Stimulated activated CD4-positive, alpha-beta T cell treated with anti-CD3 and anti-CD28 coated beads, Interleukin-4, amount 100 ng/mL, for 24 hours (primary cell): ENCODE measurements around the gene PRKCE.

ENCODE experiments used
- DNase-seq: peaks from one replicate; pipeline ENCODE4 v3.0.0-alpha.2; 2020

PRKCE gene

DNA sequence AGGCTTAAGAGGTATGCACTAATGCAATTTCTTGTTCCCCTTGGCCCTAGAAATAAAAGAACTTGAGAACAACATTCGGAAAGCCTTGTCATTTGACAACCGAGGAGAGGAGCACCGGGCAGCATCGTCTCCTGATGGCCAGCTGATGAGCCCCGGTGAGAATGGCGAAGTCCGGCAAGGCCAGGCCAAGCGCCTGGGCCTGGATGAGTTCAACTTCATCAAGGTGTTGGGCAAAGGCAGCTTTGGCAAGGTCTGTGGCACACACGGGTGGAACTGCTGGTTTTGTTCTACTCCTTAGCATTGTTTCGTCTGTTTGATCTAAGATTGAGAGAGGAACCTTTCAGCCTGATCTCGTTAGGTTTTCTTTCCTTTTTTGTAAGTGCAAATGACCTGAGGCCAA is 355.9 kb downstream of the PRKCE start:
- DNase-seq, result no peak

DNA sequence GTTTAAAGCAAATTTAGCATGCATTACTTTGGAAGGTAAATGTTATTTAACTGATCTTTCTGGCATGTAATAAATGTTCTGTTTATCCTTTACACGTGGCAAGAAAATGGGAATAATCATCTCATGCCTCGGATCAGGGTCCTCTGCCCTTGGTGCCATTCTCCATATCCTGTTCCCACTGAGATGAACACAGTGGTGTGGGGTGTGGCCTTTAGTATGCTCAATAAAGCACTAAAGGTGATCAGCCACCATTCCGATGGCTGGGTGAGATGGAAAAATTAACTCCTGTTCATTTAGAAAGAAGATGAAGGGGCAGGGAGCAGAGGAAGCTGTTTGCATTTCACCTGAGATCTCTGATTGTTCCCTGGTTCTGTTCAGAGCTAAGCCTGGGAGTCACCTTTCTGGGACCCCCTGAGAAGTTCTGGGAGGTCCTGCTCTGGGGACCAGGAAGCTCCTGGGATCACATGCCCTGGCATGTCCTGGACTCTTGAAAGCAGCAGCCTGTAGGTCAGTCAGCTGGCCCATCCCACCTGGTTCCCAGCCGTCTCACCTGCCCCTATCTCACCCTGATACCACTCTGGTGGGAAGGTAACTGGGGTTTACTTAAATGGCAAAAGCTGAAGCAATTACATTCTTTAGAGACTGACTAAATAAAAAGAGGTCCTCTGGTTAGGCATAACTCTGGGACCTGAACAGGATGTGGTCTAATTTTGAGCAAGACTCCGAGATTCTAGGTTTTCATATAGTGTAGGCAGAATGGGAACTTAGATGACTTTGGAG is 356.8 kb downstream of the PRKCE start:
- no peak for DNase-seq

DNA sequence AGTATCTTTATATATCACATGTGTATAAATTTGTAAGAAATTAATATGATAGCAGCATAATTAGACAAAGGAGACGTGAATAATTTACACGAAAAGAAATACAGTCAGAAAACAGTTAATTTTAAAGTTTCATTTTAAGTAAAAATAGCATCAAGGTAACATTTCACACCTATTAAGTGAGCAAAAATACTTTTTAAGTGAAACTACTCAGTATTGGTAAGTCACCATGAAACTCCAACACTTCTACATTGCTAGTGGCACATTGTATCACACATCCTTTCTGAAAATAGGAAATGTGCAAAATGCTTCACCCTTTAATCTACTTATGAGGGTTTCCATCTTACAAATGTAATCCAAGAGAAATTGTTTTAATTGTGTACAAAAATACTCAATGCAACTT is 357.8 kb downstream of the PRKCE start:
- DNase-seq, result no peak

DNA sequence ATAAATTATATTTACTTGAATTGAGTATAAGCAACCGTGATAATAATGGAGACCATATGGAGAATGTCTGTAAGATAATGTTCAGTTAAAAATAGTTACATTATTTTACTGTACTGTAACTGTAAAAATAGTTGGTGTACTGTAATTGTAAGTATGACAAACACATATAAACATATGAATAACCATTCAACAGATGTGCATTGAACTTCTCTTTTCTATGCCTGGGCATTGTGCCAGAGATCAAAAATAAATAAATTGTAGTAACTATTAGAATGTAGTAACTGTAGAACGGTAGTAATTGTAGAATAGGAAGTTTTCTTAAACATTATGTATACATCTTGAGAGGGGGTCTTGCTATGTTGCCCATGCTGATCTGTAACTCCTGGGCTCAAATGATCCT is 358.3 kb downstream of the PRKCE start:
- no peak for DNase-seq

DNA sequence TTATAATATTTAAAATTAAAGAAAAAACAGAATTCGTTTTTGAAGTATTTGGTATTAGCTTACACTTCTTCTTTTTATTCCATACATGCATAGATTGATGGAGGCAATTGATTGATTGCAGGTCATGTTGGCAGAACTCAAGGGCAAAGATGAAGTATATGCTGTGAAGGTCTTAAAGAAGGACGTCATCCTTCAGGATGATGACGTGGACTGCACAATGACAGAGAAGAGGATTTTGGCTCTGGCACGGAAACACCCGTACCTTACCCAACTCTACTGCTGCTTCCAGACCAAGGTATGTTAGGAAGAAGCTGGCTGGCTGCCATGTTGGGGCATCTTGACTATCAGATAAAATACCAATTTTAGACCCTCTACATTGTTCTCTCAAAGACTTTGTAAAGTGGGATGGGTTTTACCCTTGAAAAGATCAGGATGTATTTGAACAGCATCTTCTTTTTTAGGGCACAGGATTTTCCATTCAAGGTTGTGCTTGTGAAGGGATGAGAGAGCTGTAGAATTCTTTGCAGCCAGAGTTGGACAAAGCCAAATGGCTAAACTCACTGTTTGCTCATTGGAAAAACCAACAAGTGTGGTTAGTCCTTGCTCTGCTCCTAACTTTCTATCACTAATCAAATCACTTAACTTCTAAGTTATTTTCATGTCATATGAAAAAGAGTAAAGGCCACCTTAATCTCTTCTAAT is 358.9 kb downstream of the PRKCE start:
- DNase-seq, result no peak

DNA sequence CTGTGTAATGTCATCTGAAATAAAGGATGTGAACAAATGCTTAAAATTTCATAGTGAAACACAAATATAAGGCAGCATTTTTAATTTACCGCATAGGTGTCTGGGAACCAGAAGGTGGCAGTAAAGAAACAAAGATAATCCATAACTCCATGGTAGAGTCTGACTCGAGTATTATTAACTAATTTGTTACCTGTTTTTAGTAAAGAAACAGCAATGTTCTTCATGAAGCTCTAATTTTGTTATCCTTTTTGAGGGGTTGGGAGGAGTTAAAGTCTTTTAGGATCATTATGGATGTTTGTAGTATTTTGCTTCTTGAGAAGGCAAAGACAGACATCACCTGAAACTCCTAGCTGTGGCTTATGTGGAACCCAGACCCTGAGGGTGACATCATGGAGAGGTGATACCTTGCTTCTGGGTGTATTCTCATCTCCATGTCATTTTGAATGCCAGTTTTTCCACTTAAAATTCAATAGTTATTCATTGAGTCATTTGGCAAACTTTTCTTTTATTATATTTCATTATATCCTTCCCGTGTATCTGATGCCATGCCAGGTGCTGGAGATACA is 359.5 kb downstream of the PRKCE start:
- DNase-seq, result no peak

DNA sequence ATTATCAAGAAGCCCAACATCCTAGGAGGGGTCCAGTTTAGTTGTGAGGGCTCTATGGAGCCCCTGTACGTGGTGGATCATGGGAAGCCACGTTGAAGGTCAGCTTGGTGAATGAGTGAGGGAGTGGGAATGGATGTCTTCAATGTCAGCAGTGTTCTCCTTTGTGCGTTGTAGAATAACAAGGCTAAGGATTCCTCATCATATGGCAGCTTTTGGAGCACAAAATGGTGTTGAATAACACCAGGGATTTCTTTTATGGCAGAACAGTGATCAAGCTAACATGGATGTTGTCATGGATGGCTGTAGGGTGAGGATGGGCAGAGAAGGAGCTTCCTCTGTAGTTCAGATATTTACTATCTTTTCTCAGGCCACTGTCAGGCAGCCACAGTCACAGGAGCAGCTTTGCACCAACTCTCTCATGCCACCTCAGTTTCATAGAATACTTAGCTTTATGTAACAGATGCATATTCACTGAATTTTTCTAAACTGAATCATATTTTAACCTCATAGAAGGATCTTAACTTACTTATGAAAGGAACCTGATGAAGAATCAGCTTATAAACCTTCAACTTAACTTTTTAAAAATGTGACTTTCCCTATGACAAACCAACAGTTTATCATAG is 361.3 kb downstream of the PRKCE start:
- DNase-seq, result no peak

DNA sequence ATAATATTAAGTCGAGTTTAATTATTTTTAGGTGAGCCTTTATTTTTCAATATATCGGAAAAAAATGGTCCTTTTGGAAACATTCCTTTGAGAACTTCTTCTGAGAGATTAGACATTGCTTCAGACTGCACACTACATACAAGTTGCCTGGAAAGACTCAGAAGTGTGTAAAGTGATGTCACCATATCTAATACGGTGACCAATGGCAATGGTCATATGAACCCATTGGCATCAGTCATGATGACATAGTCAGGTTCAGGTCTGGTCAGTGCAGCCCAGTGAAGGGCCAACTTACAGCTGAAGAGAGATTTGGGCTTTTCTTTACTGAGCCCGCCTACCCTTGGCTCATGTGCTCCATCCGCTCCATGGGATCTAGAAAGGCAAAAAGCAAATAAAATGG is 362.3 kb downstream of the PRKCE start:
- no peak for DNase-seq

DNA sequence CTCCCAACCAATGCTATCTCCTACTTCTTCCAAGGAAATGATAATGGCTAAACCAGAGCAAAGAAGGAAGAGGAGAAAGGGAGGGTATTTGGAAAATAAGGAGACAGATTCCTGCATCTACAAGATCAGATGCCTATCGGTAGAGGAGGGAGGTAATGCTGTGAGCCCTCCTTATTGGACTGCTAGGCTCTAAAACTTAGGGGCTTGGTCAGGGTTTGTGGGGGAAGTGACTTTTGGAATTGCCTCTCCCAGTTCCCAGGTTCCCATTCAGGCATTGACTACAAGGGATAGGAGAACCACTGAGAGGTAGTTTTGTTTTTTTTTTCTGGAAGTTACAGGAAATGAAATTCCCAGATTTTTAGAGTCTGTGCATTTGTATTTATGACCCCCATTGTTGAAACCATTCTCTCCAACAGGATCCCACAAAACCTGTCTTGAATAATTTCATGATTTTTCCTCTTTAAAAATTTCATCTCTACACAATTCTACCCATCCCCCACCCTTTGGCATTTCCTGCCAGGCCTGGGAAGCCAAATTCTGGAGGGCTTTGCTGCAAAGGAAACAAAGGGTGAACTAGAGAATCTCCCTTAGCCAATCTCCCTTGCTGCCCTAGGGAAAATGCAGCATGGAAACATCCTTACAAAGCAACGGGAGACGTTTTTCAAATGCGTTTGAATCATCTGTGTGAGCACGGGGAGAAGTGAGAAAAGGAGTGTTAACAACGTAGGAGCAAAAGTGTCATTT is 363.6 kb downstream of the PRKCE start:
- DNase-seq, result no peak

DNA sequence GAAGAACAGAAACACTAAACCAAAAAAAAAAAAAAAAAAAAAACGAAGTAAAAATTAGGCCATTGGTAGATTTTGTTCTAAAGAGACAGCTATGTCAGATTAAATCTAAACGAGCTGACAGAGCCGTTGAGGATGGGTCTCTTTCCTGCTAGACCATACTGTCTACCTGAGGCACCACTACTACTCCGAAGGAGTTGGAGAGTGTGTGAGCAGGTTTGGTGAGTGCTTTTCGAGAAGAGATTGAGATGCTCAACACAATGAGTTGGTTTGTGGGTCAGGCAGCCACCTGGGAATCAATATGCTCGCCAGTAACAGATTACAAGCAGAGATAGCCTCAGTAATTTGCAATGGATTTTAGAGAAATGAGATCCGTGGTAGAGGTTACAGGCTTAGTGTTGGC is 364.2 kb downstream of the PRKCE start:
- DNase-seq, result no peak

DNA sequence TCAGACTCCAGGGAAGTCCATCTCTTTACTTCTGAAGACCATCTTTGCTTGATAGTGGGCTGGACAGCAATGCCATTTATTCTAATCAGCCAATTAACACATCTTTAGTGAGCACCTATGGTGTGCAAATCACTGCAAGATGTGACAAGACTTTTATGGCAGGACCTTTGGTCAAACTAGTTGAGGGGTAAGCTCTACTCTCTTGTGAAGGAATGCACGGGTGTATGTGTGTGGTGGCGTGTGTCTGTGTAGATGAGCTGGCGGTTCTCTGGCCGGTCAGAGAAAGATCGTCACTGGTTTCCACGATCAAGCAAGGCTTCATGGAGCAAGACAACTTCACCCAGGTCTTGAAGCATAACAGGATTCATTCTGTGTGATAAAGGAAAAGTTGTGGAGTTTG is 364.6 kb downstream of the PRKCE start:
- no peak for DNase-seq

DNA sequence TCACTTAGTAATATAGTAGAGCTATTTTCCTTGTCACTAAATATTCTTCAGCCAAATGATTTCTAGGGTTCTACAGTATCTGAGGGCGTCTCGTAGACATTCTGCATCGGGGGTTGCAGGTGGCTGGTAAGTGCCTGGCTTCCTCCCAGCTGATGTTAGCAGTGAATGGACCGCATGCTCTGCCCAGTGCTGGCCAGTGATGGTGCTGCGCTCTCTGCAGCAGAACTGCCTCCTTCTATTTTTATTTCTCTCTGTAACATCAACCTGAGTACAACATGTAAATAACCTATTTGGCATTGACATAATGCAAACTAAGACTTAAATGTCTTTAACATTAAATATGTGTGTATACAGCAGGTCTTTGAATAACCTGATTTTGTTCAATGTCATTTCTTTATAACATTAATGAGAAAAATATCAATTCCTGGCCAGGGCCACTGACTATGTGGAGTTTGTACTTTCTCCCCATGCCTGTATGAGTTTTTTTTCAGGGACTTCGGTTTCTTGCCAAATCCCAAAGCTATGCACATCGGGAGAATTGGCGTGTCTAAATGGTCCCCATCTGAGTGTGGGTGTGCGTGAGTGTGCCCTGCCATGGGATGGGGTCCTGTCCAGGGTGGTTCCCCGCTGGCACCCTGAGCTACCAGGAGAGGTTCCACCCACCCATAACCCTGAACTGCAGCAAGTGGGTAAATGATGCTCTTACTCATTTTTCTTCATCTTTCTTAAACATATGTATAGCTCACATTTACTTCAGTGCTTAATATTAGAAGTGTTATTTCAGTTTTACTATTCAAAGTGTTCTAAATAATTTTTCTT is 367.5 kb downstream of the PRKCE start:
- DNase-seq, result no peak

DNA sequence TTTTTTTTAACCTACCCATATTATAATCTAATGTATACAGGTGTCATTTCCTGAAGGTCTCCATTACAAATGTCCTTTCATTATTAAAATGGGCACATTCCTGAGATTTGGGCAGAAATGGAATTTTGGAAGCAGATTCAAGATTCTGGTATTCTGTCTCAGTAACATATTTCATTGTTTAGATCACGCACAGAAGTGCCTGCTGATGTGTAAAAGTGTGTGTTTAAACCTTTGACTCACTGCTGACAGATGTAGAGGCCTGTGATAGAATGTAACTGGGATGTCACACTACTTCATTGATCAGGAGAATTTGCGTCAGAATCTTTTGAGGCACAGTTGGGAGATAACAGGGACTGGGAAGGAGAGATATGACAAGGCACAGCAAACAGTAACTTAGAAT is 368.9 kb downstream of the PRKCE start:
- no peak for DNase-seq

DNA sequence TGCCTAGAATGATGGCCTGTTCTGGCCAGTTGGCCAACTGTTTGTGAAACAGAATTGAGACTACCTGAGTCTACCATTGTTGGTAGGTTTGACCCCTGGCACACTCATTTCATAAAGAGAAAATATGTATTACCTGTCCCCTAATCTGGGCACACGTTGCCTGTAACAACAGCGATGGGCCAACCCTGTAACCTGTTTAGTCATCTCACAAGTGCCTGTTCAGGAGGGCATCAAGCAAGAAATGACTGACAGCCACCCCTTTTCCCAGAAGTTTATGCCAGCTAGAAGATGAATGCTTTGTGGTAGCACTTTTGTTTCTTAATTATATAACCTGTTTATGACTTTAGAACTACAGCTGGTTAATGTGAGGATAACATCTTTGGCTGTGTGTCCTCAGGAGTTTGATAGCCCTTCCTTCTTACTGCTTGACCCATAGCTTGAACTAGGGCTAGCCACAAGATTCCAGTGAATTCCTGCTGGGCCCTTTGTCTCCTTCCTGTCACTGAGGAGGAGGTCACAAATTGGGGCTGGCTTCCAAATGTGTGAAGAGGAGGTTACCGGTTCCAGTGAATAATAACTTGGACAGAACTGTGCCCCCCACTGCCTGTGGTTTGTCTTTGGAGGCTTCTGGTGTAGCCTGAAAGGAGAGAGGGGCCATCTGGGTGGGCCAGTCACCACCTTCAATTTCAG is 371.8 kb downstream of the PRKCE start:
- no peak for DNase-seq

DNA sequence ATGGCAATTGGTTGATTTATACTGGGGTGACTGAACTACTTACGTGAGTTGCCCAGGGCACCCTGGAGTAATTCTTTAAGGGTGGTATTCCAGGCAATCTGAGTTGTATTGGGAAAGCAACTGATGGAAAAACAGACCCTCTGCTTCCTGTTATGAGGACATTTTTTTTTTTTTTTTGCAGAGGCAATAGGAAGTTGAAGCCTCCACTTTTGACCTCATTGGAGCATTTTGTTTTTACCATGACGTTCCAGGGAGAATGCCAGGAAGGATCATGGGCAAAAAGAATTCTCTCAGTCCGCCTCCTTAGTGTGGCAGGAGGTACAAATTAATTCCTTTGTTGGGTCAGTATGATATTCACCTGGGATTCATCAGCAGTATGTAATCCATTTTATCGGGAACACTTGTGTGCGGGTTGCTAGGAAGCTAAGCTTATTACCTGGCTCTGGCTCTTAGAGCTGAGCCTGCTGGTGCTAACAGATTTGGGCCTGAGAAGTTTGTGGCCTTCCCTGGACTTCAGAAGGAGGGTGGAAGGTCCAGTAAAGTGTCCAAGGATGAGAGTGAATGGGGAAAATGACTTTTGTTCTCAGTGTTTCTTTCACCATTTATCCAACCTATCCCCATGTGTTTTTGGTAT is 372.8 kb downstream of the PRKCE start:
- DNase-seq, result no peak

DNA sequence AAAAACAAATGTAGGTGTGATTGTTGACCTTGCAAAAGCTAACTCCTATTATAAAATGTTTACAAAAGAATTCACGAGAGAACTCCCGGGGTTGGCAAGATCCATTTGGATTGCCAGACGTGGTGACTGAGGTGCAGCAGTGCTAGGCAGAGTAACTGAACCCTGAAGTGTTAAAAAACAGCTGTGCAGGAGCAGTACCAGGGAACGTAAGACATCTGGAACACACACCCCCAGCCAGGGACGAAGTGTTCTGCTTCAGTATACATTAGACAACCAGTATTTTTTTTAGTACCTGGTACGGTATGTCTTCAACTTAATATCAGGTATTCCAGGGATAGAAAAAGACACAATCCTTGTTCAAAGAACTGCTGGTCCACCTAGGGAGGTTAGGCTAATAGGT is 373.6 kb downstream of the PRKCE start:
- no peak for DNase-seq

DNA sequence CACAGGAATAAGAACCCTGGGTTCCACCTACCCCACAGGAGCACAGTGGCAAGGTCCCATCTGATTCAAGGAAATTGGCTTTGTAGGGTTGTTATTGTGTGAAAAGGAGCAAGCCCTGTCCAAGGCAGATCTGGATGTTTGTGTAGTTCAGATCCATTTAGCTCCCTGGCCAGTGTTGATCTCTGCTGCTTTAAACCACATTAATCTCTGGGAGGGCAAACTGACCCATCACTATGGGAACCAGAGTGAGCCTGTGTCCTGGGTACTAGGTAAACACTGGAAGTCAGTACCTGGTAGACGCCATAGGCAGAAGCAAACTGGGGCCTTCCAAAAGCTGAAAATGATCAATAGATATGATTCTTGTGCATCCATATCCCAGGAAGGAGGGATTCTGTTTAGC is 374.2 kb downstream of the PRKCE start:
- no peak for DNase-seq

DNA sequence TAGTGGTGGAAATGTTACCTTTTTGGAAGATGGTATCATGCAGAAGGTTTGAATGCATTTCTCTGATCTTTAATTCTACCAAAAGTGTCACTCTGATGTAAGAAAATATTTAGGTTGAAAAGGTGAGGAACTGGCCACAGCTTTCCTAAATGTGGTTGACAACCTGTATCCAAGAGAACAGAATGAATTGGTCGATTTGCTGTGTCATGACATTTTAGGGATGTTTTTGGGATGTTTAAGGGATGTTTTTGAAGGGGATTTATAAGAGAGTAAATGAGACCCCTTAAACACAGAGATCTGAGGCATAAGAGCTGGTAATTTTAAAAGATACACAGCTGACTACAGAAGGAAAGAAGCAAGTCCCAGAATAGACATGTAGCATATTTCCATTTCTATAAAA is 375.0 kb downstream of the PRKCE start:
- no peak for DNase-seq

DNA sequence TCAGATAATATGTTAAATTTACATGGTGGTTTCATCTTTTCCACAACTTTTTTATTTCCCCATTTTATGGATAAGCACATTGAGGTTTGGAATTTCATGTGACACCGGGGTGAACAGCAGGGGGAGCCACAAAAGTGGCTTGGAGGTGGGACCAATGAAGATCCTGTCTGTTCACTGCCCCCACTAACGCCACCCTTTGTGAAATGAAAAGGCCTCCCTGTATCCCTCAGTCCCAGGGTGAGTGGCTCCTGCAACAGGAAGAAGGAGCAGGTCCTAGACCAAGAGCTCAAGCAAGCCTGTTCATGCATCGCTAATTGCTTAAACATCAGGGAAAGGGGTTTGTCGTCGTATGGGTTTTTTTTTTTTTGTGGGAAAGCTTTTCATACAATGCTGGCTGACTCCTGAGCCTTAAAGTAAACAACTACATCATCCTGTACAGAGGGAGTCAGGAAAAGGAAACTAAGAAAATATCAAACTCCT is 377.9 kb downstream of the PRKCE start:
- DNase-seq, result no peak

DNA sequence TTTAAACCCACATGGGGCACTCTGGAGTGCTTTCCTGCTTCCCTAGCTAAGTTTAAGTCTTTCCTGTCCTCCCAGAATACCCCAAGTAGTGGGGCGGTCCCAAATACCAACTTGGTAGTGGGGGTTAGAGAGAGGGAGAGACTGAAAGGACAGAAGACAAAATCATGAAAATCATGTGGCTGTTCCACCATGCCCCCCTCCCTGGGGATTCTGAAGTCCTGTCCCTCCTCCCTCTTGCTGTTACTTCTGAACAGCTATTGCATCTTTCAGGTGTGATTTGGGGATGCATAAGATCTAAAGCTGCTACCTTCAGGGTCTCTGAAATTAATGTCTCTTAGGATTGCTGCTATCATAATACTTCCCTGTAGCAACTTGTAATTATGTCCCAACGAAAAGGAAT is 378.9 kb downstream of the PRKCE start:
- no peak for DNase-seq
